Prostate gland (tissue), 2 donors: ENCODE results near the gene NNAT.

Experiments used
- POLR2A ChIP-seq: fragments of 450-650 bp; IDR thresholded peaks from one replicate; pipeline ENCODE4 v1.6.1; 2016; ENCODE audit warnings: antibody characterized with exemption, mild to moderate bottlenecking
- POLR2AphosphoS5 ChIP-seq: sonication (generic); formaldehyde crosslinking; IDR thresholded peaks from one replicate; pipeline ENCODE4 v1.6.1; 2017; ENCODE audit warnings: antibody characterized with exemption
- TF ChIP-seq, protein P1 (sequence below), 4 experiments: fragments of 200-600 bp in 2 of 4; fragments of 450-650 bp in 2 of 4; sonication (generic) in 2 of 4; IDR thresholded peaks; 1 replicate in 3 of 4; 2 replicates in 1 of 4; pipeline ENCODE4 v1.5.1; 2016 to 2019; ENCODE audit warnings: antibody characterized with exemption in 4 of 4, mild to moderate bottlenecking in 2 of 4, moderate library complexity in 2 of 4

DNA sequence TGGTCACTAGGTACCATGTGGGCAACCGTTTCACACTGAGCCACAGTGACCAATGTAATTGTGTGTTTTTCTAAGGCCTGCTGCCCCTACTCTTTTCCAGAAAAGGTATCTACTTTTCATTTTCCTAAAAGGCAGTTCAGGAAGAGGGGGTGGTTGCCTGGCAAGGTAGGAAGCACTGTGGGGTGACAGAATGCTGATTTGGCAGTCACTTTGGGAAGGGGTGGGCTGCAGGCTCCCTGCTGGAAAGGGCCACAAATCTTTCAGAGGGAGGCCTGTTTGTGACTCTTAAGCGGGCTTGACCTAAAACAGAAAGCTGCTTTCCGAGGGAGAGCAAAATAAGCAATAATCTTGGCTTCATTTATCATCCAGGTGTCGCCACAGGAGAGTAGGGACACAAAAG is 5.2 kb upstream of the NNAT start:
- TF ChIP-seq, protein P1, sequence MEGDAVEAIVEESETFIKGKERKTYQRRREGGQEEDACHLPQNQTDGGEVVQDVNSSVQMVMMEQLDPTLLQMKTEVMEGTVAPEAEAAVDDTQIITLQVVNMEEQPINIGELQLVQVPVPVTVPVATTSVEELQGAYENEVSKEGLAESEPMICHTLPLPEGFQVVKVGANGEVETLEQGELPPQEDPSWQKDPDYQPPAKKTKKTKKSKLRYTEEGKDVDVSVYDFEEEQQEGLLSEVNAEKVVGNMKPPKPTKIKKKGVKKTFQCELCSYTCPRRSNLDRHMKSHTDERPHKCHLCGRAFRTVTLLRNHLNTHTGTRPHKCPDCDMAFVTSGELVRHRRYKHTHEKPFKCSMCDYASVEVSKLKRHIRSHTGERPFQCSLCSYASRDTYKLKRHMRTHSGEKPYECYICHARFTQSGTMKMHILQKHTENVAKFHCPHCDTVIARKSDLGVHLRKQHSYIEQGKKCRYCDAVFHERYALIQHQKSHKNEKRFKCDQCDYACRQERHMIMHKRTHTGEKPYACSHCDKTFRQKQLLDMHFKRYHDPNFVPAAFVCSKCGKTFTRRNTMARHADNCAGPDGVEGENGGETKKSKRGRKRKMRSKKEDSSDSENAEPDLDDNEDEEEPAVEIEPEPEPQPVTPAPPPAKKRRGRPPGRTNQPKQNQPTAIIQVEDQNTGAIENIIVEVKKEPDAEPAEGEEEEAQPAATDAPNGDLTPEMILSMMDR (IDR thresholded peaks at IDR 0.05) = no peak
- TF ChIP-seq POLR2AphosphoS5 (no peak), POLR2A (no peak)
